Breast epithelium (tissue), 4 donors: ENCODE measurements around the gene KCNH6. TPM values are rescaled to one million over a fixed set of nuclear protein-coding genes. Genes with fewer than 3 reads are reported as not detected.

Experiments used
- DNase-seq, 2 donors: peaks; one replicate each; pipeline ENCODE4 v3.0.0-alpha.2; 2019; ENCODE audit warnings: low spot score in 2 of 2
- H3K27ac ChIP-seq, 2 donors: fragments of 200-600 bp; sonication (generic) in 1 of 2; one replicate each; pipeline ENCODE4 v1.5.1; 2016 to 2019; ENCODE audit warnings: mild to moderate bottlenecking in 1 of 2
- H3K27me3 ChIP-seq, 2 donors: fragments of 200-600 bp; sonication (generic) in 1 of 2; one replicate each; pipeline versions ENCODE4 v1.5.1 to v1.6.0; 2017 to 2019; ENCODE audit warnings: control low read depth in 1 of 2, mild to moderate bottlenecking in 1 of 2
- H3K36me3 ChIP-seq: fragments of 200-600 bp; one replicate; pipeline ENCODE4 v1.5.1; 2019
- H3K4me1 ChIP-seq, 2 donors: fragments of 200-600 bp; sonication (generic); one replicate each; pipeline ENCODE4 v1.5.1; 2016 to 2019; ENCODE audit warnings: control low read depth in 1 of 2
- H3K4me3 ChIP-seq, 3 donors: fragments of 200-600 bp; sonication (generic); 1 replicate in 2 of 3; 2 replicates in 1 of 3; pipeline ENCODE4 v1.5.1; 2016 to 2019; ENCODE audit warnings: mild to moderate bottlenecking in 3 of 3, moderate library complexity in 2 of 3
- H3K9me3 ChIP-seq, 2 donors: fragments of 200-600 bp; sonication (generic) in 1 of 2; one replicate each; pipeline ENCODE4 v1.5.1; 2016 to 2019; ENCODE audit warnings: control low read depth in 1 of 2
- CTCF ChIP-seq, 3 donors: fragments of 450-650 bp; IDR thresholded peaks; one replicate each; pipeline ENCODE4 v1.5.1; 2016 to 2017; ENCODE audit warnings: antibody characterized with exemption in 3 of 3, mild to moderate bottlenecking in 3 of 3, moderate library complexity in 3 of 3
- POLR2A ChIP-seq: fragments of 450-650 bp; IDR thresholded peaks from one replicate; pipeline ENCODE4 v1.6.1; 2016; ENCODE audit warnings: antibody characterized with exemption, mild to moderate bottlenecking, moderate library complexity
- POLR2AphosphoS5 ChIP-seq, 3 donors: sonication (generic); formaldehyde crosslinking; IDR thresholded peaks; one replicate each; pipeline ENCODE4 v1.6.1; 2017; ENCODE audit warnings: antibody characterized with exemption in 3 of 3
- intact Hi-C: fragments of 100-400 bp; cut with DNase I; formaldehyde crosslinking; loops from one replicate; pipeline ENCODE4 v1.15.1; 2023; ENCODE audit warnings: low total_unique reads
- total RNA-seq, 3 donors: library from RNA; depleted of rRNA; stranded (reverse); fragments of >200 nt; gene quantifications; one replicate each; pipeline ENCODE4 v1.1.0, GENCODE V29; 2016

Gene KCNH6
- total RNA-seq, 3 donors from 2014 or later = not detected

- Histone ChIP-seq H3K4me3 (peak within 1 kb of the TSS; percentile 53 to 77 (median 59)), H3K36me3 (no peaks in the 10 kb centered on the region), H3K4me1 (peaks cover 7 to 13% of the 10 kb centered on the region in 2 donors), H3K27me3 (peaks cover 0 to 3% of the 10 kb centered on the region in 2 donors), H3K9me3 (no peaks in the 10 kb centered on the region), H3K27ac (peak within 1 kb of the TSS; percentile 39 to 58)
- TF ChIP-seq CTCF (IDR thresholded peaks at IDR 0.05) (no peak), POLR2A (no peak), POLR2AphosphoS5 (IDR thresholded peaks at IDR 0.05) (no peak)
- DNase-seq = no peak
- intact Hi-C loops = no loop called here
Measured at GRCh38 chr17:63476854-63477479, 46.2 kb upstream of the KCNH6 start, which contains the start of gene ACE. TSS of gene ACE (plus strand) at chr17:63477061. CDS start at chr17:63477095, 34 bp downstream.

GRCh38 chr17:63477480-63478440 lies 45.4 kb upstream of the KCNH6 start:
- intact Hi-C loops = no loop called here
- TF ChIP-seq POLR2A = no peak
- TF ChIP-seq POLR2AphosphoS5 (IDR thresholded peaks at IDR 0.05) = no peak
- TF ChIP-seq CTCF (IDR thresholded peaks at IDR 0.05) = no peak
- Histone ChIP-seq H3K4me1 (peaks cover 7 to 13% of the 10 kb centered on the region in 2 donors), H3K27ac (peak overlapping the region in 1 of 2 donors; percentile 39), H3K36me3 (no peaks in the 10 kb centered on the region), H3K4me3 (peak overlapping the region; percentile 53 to 77 (median 59)), H3K9me3 (no peaks in the 10 kb centered on the region), H3K27me3 (peaks cover 0 to 3% of the 10 kb centered on the region in 2 donors)
- DNase-seq = no peak

DNA sequence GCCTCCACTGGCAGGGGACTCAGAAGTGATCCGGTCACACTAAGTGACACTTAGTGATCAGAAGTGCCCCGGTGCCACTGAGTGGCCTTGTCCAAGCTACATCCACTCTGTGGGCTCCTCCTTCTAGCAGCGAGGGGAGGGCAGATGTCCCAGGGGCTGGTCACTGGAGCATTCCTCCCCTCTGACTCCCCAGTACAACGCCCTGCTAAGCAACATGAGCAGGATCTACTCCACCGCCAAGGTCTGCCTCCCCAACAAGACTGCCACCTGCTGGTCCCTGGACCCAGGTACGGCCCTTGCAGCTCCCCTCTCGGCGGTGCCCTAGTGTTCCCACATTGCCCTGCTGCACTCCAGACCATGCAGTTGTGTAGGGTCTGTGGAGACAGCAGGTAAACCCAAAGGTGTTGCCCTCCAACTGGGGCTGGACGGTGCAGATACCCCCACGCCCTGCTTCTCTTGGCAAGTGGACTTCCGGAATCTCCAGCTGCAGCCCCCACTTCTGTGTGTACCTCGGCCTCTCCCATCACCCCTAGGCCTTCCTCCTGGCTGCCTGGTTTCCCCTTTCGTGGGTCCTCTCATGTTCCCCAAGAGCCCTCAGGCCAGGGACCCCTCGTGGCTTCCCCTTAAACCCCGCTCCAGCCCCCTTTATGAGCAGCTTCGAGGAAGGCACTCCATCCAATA lies 44.2 kb upstream of the KCNH6 start:
- Histone ChIP-seq H3K27me3 (peaks cover 0 to 3% of the 10 kb centered on the region in 2 donors), H3K4me3 (no peak overlapping the region)
- intact Hi-C loops = no loop called here

DNA sequence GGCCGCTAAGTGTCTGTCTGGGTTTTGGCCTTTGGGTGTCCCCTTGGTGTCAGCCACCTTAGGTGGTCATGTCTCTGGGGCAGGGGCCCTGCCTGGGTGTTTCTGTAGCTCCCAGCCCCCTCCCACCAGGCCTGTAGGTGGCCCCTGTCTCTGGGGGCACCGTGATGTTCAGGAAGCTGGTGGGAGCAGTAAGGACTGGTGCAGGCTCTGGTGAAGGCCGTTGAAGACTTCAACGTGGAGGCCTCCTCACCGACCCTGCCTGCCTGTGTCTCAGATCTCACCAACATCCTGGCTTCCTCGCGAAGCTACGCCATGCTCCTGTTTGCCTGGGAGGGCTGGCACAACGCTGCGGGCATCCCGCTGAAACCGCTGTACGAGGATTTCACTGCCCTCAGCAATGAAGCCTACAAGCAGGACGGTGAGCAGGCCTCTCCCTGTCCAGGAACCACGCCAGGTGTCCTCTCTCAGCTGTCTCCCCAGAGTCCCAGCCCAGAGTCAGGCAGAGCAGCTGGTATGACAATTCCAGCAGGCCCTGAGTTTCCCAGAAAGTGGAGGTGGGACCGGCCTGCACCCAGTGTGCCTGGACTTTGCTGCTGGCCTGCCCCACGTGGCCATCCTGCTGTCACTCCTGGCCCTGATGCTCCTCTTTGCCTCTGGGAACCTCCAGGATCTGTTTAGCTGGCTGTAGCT lies 43.5 kb upstream of the KCNH6 start:
- H3K4me3 ChIP-seq = no peak overlapping the region
- no peak overlapping the region for H3K27ac ChIP-seq
- intact Hi-C loops = no loop called here
- no peaks in the 10 kb centered on the region for H3K36me3 ChIP-seq
- no peak for TF ChIP-seq CTCF (IDR thresholded peaks at IDR 0.05)
- no peak for TF ChIP-seq POLR2AphosphoS5 (IDR thresholded peaks at IDR 0.05)
- no peak for TF ChIP-seq POLR2A
- H3K4me1 ChIP-seq = peaks cover 7 to 13% of the 10 kb centered on the region in 2 donors
- no peak for DNase-seq
- peaks cover 0 to 3% of the 10 kb centered on the region in 2 donors for H3K27me3 ChIP-seq
- no peaks in the 10 kb centered on the region for H3K9me3 ChIP-seq

More for the DNA sequence above, 44.2 kb upstream of the KCNH6 start:
- Histone ChIP-seq H3K27ac (no peak overlapping the region), H3K4me1 (peaks cover 7 to 13% of the 10 kb centered on the region in 2 donors), H3K9me3 (no peaks in the 10 kb centered on the region), H3K36me3 (no peaks in the 10 kb centered on the region)
- peak; percentile 68 to 85 for DNase-seq
- TF ChIP-seq POLR2AphosphoS5 (IDR thresholded peaks at IDR 0.05) = peak in 1 of 3 donors; percentile 25
- no peak for TF ChIP-seq POLR2A
- peak; percentile 46 to 92 (median 83) for TF ChIP-seq CTCF (IDR thresholded peaks at IDR 0.05)
